Karpas-422 (cell line): ENCODE measurements around the gene LUZP1. TPM values are rescaled to one million over a fixed set of nuclear protein-coding genes. Genes with fewer than 3 reads are reported as not detected.

ENCODE experiments used
- DNase-seq: peaks from one replicate; pipeline ENCODE4 v3.0.0-alpha.2; 2015
- H2AFZ ChIP-seq: fragments of 200-600 bp; sonication (generic); 2 replicates; pipeline ENCODE4 v1.6.1; 2014; ENCODE audit warnings: antibody characterized with exemption, low read length, mixed read lengths
- H3K27ac ChIP-seq: fragments of 200-600 bp; sonication (generic); 2 replicates; pipeline ENCODE4 v1.5.1; 2014; ENCODE audit warnings: mild to moderate bottlenecking, low read length, moderate library complexity
- H3K27me3 ChIP-seq: fragments of 200-600 bp; sonication (generic); 2 replicates; pipeline ENCODE4 v1.6.1; 2014; ENCODE audit warnings: low read length, mixed read lengths
- H3K36me3 ChIP-seq: fragments of 200-600 bp; sonication (generic); 2 replicates; pipeline ENCODE4 v1.6.1; 2014; ENCODE audit warnings: low read length, mixed read lengths; ENCODE audit not compliant: insufficient read depth
- H3K4me1 ChIP-seq: fragments of 200-600 bp; sonication (generic); 2 replicates; pipeline ENCODE4 v1.6.1; 2014; ENCODE audit warnings: mild to moderate bottlenecking, low read length, mixed read lengths
- H3K4me2 ChIP-seq: fragments of 200-600 bp; sonication (generic); 2 replicates; pipeline ENCODE4 v1.6.1; 2014; ENCODE audit warnings: low read length, low read depth, mild to moderate bottlenecking; ENCODE audit not compliant: poor library complexity, severe bottlenecking
- H3K4me3 ChIP-seq: fragments of 200-600 bp; sonication (generic); 2 replicates; pipeline ENCODE4 v1.5.1; 2014; ENCODE audit warnings: mild to moderate bottlenecking, antibody characterized with exemption, low read length, mixed read lengths
- H3K79me2 ChIP-seq: fragments of 200-600 bp; sonication (generic); 2 replicates; pipeline ENCODE4 v1.6.1; 2014; ENCODE audit warnings: mild to moderate bottlenecking, low read length, mixed read lengths
- H3K9ac ChIP-seq: fragments of 200-600 bp; sonication (generic); 2 replicates; pipeline ENCODE4 v1.6.0; 2014; ENCODE audit warnings: low read length
- H3K9me2 ChIP-seq: fragments of 200-600 bp; sonication (generic), shearing (Covaris generic); replicated peaks from 2 replicates; pipeline ENCODE4 v1.6.0; 2014; ENCODE audit warnings: mild to moderate bottlenecking, low read length, moderate library complexity; ENCODE audit not compliant: insufficient read depth
- H3K9me3 ChIP-seq: fragments of 300-700, 200-600 bp; sonication (generic); 2 replicates; pipeline ENCODE4 v1.6.1; 2014; ENCODE audit warnings: low read length, mixed read lengths
- H4K20me1 ChIP-seq: fragments of 200-600 bp; sonication (generic); 2 replicates; pipeline ENCODE4 v1.6.1; 2014; ENCODE audit warnings: mild to moderate bottlenecking, antibody characterized with exemption, low read length, low read depth; ENCODE audit not compliant: insufficient read depth
- total RNA-seq: library from RNA; depleted of rRNA; stranded (reverse); fragments of >200 nt; shearing (Covaris generic); gene quantifications from 2 replicates; pipeline ENCODE4 v1.2.3, GENCODE V29; 2014; ENCODE audit warnings: low replicate concordance

LUZP1 gene
- total RNA-seq, 1 experiment from 2014 or later: 1.5 TPM

DNA sequence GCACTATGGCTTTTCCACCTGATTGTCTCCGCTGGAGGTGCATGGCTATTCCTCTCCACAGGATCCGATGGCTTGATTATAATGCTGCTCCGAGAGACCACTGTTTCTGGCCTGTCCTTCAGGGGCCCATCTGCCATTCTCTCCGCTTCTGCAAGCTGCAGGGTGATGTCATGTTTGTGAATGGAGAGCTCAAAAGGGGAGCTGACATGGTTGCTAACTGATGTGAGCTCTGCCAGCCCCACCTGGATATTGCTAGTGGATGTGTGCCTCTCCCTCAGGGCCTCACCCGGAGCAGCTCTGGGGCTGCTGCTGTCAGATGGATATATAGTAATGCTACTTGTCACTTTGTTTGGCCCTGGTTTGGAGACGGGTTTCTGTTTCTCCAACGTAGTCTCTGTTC, 77.1 kb downstream of the LUZP1 start:
- H4K20me1 ChIP-seq: 0 out of 2 replicates have a peak, but pooled peaks cover 3% of the 10 kb centered on the region

DNA sequence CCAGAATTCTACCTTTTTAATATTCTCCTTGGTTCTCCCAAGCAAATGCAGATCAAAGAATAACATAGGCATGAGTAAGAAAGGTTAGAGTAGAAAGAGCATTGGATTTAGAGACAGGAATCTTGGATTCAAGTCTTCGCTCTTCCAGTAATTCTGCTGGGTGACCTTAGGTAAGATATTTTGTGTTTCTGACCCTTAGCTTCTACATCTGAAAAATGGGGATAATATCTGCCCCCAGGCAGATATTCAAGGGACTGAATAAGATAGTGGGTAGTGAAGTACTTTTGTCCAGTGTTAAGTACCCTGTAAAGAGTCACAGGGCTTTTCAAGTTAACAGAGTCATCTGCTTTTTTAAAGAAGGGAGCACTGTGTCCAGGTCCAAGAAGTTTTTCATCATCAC, 78.6 kb downstream of the LUZP1 start:
- H3K27ac ChIP-seq: no peak overlapping the region
- no peaks in the 10 kb centered on the region for H3K79me2 ChIP-seq
- no peaks in the 10 kb centered on the region for H3K9me3 ChIP-seq
- H3K9me2 ChIP-seq: no peaks in the 10 kb centered on the region
- 0 out of 2 replicates have a peak, but pooled peaks cover 3% of the 10 kb centered on the region for H4K20me1 ChIP-seq
- no peak overlapping the region for H3K4me2 ChIP-seq
- no peak overlapping the region for H3K9ac ChIP-seq
- H2AFZ ChIP-seq: no peak overlapping the region
- peaks cover 2% of the 10 kb centered on the region; the same call in 1 of the 2 replicates for H3K4me1 ChIP-seq
- H3K36me3 ChIP-seq: no peaks in the 10 kb centered on the region
- H3K4me3 ChIP-seq: no peak overlapping the region
- no peak for DNase-seq
- no peaks in the 10 kb centered on the region for H3K27me3 ChIP-seq

More for the DNA sequence above, 77.1 kb downstream of the LUZP1 start:
- Histone ChIP-seq H3K4me1 (no peaks in the 10 kb centered on the region), H3K4me3 (no peak overlapping the region), H2AFZ (no peak overlapping the region), H3K27ac (no peak overlapping the region), H3K9ac (no peak overlapping the region), H3K36me3 (no peaks in the 10 kb centered on the region), H3K79me2 (no peaks in the 10 kb centered on the region), H3K9me2 (no peaks in the 10 kb centered on the region), H3K4me2 (no peak overlapping the region), H3K9me3 (no peaks in the 10 kb centered on the region), H3K27me3 (no peaks in the 10 kb centered on the region)
- DNase-seq: no peak

DNA sequence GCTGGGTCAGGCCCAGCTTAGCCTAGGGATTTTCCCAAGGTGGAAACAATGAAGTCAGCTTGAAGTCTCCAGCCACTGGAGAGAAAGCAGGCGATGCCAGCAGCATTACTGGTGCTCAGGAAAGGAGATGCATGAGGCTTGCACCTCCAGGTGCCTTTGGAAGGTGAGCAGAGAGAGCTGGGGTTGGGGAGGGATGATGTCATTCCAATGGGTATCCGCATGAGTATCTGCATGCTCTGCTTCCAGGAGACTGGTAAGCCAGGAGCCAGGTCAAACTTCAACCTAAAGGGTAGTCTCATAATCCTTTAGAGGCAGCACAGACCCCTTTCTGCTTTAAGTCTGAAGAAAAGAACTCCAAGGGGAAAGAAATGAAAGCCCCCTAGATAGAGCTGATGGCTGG, 80.6 kb downstream of the LUZP1 start:
- no peaks in the 10 kb centered on the region for H3K79me2 ChIP-seq
- H3K27ac ChIP-seq: no peak overlapping the region
- no peak overlapping the region for H2AFZ ChIP-seq
- H3K36me3 ChIP-seq: peaks cover 4% of the 10 kb centered on the region; the same call in 1 of the 2 replicates
- no peaks in the 10 kb centered on the region for H3K27me3 ChIP-seq
- H3K4me3 ChIP-seq: no peak overlapping the region
- no peak for DNase-seq
- no peak overlapping the region for H3K4me2 ChIP-seq
- H4K20me1 ChIP-seq: no peaks in the 10 kb centered on the region
- H3K4me1 ChIP-seq: peaks cover 2% of the 10 kb centered on the region; the same call in 1 of the 2 replicates
- H3K9me3 ChIP-seq: no peaks in the 10 kb centered on the region
- H3K9ac ChIP-seq: no peak overlapping the region
- H3K9me2 ChIP-seq: no peaks in the 10 kb centered on the region

DNA sequence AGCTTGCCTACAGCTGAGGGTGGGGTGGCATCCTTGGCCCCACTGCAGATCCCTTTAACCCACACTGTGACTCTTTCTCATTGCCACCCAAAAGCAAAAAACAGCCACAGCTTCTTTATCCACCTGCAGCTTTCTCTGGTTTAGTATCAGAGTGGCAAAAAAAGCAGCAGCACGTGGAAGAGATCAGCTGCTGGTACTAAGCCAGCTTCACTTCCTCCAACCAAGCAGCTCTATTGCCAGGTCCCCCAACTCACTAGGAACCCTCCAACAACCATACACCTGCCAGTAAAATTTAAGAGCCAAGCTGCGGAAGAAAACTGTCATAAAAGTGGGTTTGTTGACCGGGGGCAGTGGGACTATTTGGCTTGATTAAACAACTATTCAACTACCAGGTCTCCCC, 83.0 kb downstream of the LUZP1 start:
- Histone ChIP-seq H3K4me2 (no peak overlapping the region), H3K36me3 (peaks cover 21% of the 10 kb centered on the region; the same call in 1 of the 2 replicates), H3K27me3 (no peaks in the 10 kb centered on the region), H3K79me2 (no peaks in the 10 kb centered on the region), H3K4me1 (peaks cover 2% of the 10 kb centered on the region; the same call in 1 of the 2 replicates), H3K4me3 (no peak overlapping the region), H3K9me3 (no peaks in the 10 kb centered on the region), H2AFZ (no peak overlapping the region), H3K27ac (no peak overlapping the region), H3K9ac (no peak overlapping the region), H3K9me2 (no peaks in the 10 kb centered on the region), H4K20me1 (0 out of 2 replicates have a peak, but pooled peaks cover 4% of the 10 kb centered on the region)
- no peak for DNase-seq

DNA sequence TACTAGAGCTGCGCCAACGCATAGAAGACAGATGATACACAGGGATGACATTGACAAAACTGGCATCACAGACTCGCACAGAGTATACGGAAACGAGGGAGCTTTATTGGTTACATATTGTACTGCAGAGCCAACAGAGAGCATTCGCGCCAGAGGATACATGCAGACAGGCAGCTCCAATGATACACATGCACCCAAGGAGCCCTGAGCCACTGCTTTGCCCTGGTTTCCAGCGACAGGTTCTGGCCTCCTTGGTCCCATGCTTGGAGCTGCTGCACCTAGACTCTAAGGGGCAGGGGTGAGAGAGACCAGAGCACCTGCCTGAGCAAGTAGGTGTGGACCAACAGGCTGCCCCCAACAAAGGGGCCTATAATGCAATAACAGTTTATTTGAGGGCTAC, 83.8 kb downstream of the LUZP1 start:
- H3K4me3 ChIP-seq: no peak overlapping the region
- no peak overlapping the region for H3K9ac ChIP-seq
- no peaks in the 10 kb centered on the region for H3K79me2 ChIP-seq
- H4K20me1 ChIP-seq: 0 out of 2 replicates have a peak, but pooled peaks cover 7% of the 10 kb centered on the region
- H3K4me1 ChIP-seq: peaks cover 2% of the 10 kb centered on the region; the same call in 1 of the 2 replicates
- H3K4me2 ChIP-seq: no peak overlapping the region
- DNase-seq: no peak
- H3K27me3 ChIP-seq: no peaks in the 10 kb centered on the region
- H3K9me2 ChIP-seq: no peaks in the 10 kb centered on the region
- H3K27ac ChIP-seq: no peak overlapping the region
- H3K9me3 ChIP-seq: no peaks in the 10 kb centered on the region
- no peak overlapping the region for H2AFZ ChIP-seq
- peaks cover 28% of the 10 kb centered on the region; the same call in 1 of the 2 replicates for H3K36me3 ChIP-seq

DNA sequence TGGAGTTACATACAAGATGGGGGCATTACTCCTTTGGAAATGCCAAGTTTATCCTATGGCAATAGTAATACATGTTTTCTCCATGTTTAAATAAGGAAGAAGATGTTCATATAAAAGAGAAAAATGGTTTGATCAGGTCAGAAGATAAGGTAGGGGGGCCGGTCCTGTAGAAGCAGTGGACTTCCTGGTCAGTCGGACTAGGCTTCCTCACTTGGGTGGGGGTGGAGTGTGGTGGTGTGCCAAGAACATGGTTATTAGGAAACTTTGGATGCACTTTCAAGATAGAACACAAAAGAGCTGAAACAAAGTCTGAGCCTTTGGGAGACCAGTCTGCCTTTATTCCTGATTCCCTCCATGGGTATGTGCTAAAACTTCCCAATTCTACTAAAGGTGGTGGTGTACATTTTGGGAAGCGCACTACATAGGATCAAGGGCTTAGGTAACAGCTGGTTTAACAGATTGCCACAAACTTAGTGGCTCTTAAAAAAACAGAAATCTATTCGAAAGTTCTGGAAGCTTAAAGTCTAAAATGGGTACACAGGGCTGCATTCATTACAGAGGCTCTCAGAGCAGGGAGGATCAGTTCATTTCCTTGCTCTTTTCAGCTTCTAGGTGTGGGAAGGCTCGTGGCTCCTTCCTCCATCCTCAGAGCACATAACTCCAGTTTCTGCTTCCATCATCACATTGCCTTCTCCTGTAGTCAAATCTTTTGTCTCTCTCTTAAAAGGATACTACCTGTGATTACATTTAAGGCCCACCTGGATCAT, 84.8 kb downstream of the LUZP1 start:
- Histone ChIP-seq H3K79me2 (no peaks in the 10 kb centered on the region), H4K20me1 (0 out of 2 replicates have a peak, but pooled peaks cover 7% of the 10 kb centered on the region), H3K36me3 (peaks cover 33% of the 10 kb centered on the region; the same call in 1 of the 2 replicates), H3K9ac (no peak overlapping the region), H3K27me3 (no peaks in the 10 kb centered on the region), H3K4me1 (peaks cover 2% of the 10 kb centered on the region; the same call in 1 of the 2 replicates), H3K9me2 (no peaks in the 10 kb centered on the region), H3K27ac (no peak overlapping the region), H3K4me3 (no peak overlapping the region), H3K4me2 (no peak overlapping the region), H2AFZ (no peak overlapping the region), H3K9me3 (no peaks in the 10 kb centered on the region)
- no peak for DNase-seq

DNA sequence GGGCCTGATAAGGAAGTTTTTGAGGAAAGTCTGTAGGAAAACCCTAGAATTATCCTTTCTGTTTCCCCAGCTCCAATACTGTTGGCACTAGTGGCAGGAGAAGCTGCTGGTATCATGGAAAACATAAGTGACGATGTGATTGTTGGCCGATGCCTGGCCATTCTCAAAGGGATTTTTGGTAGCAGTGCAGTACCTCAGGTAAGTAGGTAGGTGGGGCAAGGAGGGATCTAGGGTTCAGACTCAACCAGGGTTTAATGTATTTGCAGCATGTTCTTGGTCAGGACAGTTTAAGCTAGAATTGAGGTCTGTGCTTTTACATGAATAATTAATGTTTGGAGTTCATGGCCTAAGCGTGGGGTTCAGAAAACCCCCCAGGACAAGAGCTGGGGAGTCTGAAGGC, 87.3 kb downstream of the LUZP1 start:
- Histone ChIP-seq H3K27me3 (no peaks in the 10 kb centered on the region), H3K36me3 (peaks cover 50% of the 10 kb centered on the region; the same call in 1 of the 2 replicates), H4K20me1 (0 out of 2 replicates have a peak, but pooled peaks cover 7% of the 10 kb centered on the region), H2AFZ (no peak overlapping the region), H3K4me1 (peaks cover 2% of the 10 kb centered on the region; the same call in 1 of the 2 replicates), H3K9ac (no peak overlapping the region), H3K9me2 (no peaks in the 10 kb centered on the region), H3K4me3 (no peak overlapping the region), H3K9me3 (no peaks in the 10 kb centered on the region), H3K27ac (no peak overlapping the region), H3K79me2 (no peaks in the 10 kb centered on the region), H3K4me2 (no peak overlapping the region)
- DNase-seq: no peak

DNA sequence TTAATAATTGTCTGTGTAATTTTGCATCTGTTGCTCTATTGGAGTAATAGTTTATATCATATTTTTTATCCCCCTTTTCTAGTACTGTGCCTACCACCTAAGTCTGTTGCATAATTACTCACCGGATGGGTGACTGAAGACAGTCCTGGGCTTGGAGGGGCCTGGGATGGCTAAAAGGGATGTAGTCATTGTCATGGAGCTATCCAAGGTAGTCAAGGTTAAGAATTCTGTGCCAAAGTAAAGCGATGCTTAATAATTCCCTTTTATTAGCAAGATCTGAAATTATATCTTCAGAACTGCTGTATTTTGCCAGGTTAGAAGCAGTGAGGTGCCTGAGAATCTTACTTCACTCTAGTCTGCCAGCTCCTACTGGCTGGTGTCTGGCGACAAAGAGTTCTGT, 87.8 kb downstream of the LUZP1 start:
- no peaks in the 10 kb centered on the region for H3K9me2 ChIP-seq
- peaks cover 2% of the 10 kb centered on the region; the same call in 1 of the 2 replicates for H3K4me1 ChIP-seq
- no peak for DNase-seq
- no peak overlapping the region for H3K4me3 ChIP-seq
- H3K27ac ChIP-seq: no peak overlapping the region
- no peaks in the 10 kb centered on the region for H3K79me2 ChIP-seq
- no peaks in the 10 kb centered on the region for H3K27me3 ChIP-seq
- H3K9me3 ChIP-seq: no peaks in the 10 kb centered on the region
- H3K9ac ChIP-seq: no peak overlapping the region
- 0 out of 2 replicates have a peak, but pooled peaks cover 7% of the 10 kb centered on the region for H4K20me1 ChIP-seq
- H2AFZ ChIP-seq: no peak overlapping the region
- peaks cover 50% of the 10 kb centered on the region; the same call in 1 of the 2 replicates for H3K36me3 ChIP-seq
- H3K4me2 ChIP-seq: no peak overlapping the region
